Sigmoid colon (tissue), 7 donors: Measurements from ENCODE around the gene MRC1. TPM values are rescaled to one million over a fixed set of nuclear protein-coding genes. Genes with fewer than 3 reads are reported as not detected.

Source experiments
- DNase-seq: peaks from one replicate; pipeline ENCODE4 v3.0.0-alpha.2; 2019
- H3K27ac ChIP-seq, 4 donors: fragments of 200-600 bp; sonication (generic); one replicate each; pipeline ENCODE4 v1.5.1; 2016 to 2019; ENCODE audit warnings: mild to moderate bottlenecking in 1 of 4
- H3K27me3 ChIP-seq, 3 donors: fragments of 200-600 bp; sonication (generic); one replicate each; pipeline ENCODE4 v1.5.1; 2019; ENCODE audit warnings: mild to moderate bottlenecking in 1 of 3
- H3K36me3 ChIP-seq, 4 donors: fragments of 200-600 bp; sonication (generic); one replicate each; pipeline ENCODE4 v1.5.1; 2016 to 2019
- H3K4me1 ChIP-seq, 4 donors: fragments of 200-600 bp; sonication (generic); one replicate each; pipeline ENCODE4 v1.5.1; 2017 to 2019
- H3K4me3 ChIP-seq, 4 donors: fragments of 200-600 bp; sonication (generic); one replicate each; pipeline ENCODE4 v1.5.1; 2017 to 2019; ENCODE audit warnings: mild to moderate bottlenecking in 2 of 4, moderate library complexity in 1 of 4
- H3K9me3 ChIP-seq, 4 donors: fragments of 200-600 bp in 3 of 4; sonication (generic) in 3 of 4; one replicate each; pipeline versions ENCODE4 v1.5.1 to v1.6.1; 2013 to 2019
- EP300 ChIP-seq, 4 donors: sonication (generic); formaldehyde crosslinking; IDR thresholded peaks; one replicate each; pipeline ENCODE4 v1.6.1; 2017; ENCODE audit warnings: antibody characterized with exemption in 4 of 4
- POLR2A ChIP-seq, 2 donors: fragments of 450-650 bp; IDR thresholded peaks; one replicate each; pipeline ENCODE4 v1.6.1; 2016; ENCODE audit warnings: antibody characterized with exemption in 2 of 2, mild to moderate bottlenecking in 2 of 2, moderate library complexity in 2 of 2
- POLR2AphosphoS5 ChIP-seq, 4 donors: sonication (generic); formaldehyde crosslinking; IDR thresholded peaks; one replicate each; pipeline ENCODE4 v1.6.1; 2017; ENCODE audit warnings: antibody characterized with exemption in 4 of 4
- WGBS, 2 donors: extraction: QIAGEN DNeasy Blood & Tissue Kit; methylation state at CpG; one replicate each; pipeline ENCODE4 v1.1.7; 2013; 5-methylcytosine and 5-hydroxymethylcytosine counted together
- intact Hi-C: fragments of 100-400 bp; cut with DNase I; formaldehyde crosslinking; loops from one replicate; pipeline ENCODE4 v1.15.1; 2023
- polyA plus RNA-seq, 3 donors: library from polyadenylated mRNA; stranded (reverse); fragments of 200-250 nt; gene quantifications; one replicate each; pipeline ENCODE4 v1.2.3, GENCODE V29; 2013
- total RNA-seq, 4 donors: library from RNA; depleted of rRNA; stranded (reverse); fragments of >200 nt; gene quantifications; one replicate each; pipeline ENCODE4 v1.1.0, GENCODE V29; 2016
- TF ChIP-seq, protein P1 (sequence below), 4 experiments: fragments of 450-650 bp in 3 of 4; fragments of 200-600 bp in 1 of 4; IDR thresholded peaks; one replicate each; pipeline ENCODE4 v1.5.1; 2016 to 2019; ENCODE audit warnings: antibody characterized with exemption in 4 of 4, mild to moderate bottlenecking in 3 of 4, moderate library complexity in 2 of 4
- donor health status: healthy with polysubstance abuse.
- donor health status: Bipolar disorder and iron deficiency.
- donor health status: healthy.

MRC1 gene
- total and polyA plus RNA-seq, 7 donors, result 5.4 to 71.7 (median 28.0) TPM

DNA sequence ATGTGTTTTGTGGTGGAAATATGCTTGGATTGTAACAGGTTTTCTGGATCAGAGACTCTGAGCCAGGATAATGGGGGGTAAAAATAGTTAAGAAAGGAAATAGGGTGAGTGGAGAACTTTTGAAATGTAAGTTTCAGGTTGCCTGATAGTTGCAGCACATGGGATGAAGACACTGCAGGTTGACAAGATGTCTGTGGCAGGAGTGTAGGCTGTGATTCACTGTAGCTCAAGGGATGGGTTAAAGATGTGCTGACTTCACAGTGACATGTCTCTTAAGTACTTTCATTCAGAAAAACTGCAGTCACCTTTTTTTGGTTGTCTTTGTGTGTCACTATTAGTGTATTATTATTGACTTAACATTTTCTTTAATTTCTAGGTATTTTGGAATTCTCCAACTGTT lies 79.0 kb downstream of the MRC1 start:
- no peaks in the 10 kb centered on the region for H3K36me3 ChIP-seq
- intact Hi-C loops, result no loop called here
- H3K27me3 ChIP-seq, result no peaks in the 10 kb centered on the region

DNA sequence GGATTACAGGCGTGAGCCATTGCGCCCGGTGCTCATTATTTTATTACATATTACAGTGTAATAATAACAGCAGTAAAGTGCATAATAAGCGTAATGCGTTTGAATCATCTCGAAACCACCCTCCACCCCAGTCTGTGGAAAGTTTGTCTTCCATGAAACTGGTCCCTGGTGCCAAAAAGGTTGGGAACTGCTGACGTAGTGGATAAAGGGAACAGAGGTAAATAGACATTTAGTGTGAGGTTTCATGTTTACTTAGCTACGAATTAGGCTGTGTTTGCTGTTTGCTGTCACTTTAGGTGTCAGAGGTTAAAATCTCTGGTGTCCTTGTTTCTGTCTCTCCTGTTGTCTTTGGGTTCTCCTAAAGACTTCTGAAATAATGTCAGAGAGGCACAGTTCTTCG lies 82.3 kb downstream of the MRC1 start:
- WGBS, 2 donors, result 57 to 80% methylated on average over 9 of the region's 9 CpGs
- intact Hi-C loops, result no loop called here
- no peaks in the 10 kb centered on the region for H3K27me3 ChIP-seq
- no peaks in the 10 kb centered on the region for H3K4me1 ChIP-seq
- TF ChIP-seq, protein P1, sequence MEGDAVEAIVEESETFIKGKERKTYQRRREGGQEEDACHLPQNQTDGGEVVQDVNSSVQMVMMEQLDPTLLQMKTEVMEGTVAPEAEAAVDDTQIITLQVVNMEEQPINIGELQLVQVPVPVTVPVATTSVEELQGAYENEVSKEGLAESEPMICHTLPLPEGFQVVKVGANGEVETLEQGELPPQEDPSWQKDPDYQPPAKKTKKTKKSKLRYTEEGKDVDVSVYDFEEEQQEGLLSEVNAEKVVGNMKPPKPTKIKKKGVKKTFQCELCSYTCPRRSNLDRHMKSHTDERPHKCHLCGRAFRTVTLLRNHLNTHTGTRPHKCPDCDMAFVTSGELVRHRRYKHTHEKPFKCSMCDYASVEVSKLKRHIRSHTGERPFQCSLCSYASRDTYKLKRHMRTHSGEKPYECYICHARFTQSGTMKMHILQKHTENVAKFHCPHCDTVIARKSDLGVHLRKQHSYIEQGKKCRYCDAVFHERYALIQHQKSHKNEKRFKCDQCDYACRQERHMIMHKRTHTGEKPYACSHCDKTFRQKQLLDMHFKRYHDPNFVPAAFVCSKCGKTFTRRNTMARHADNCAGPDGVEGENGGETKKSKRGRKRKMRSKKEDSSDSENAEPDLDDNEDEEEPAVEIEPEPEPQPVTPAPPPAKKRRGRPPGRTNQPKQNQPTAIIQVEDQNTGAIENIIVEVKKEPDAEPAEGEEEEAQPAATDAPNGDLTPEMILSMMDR (IDR thresholded peaks at IDR 0.05), result no peak
- TF ChIP-seq POLR2AphosphoS5 (IDR thresholded peaks at IDR 0.05) (no peak), EP300 (IDR thresholded peaks at IDR 0.05) (no peak), POLR2A (IDR thresholded peaks at IDR 0.05) (no peak)
- H3K36me3 ChIP-seq, result no peaks in the 10 kb centered on the region
- no peaks in the 10 kb centered on the region for H3K9me3 ChIP-seq
- H3K27ac ChIP-seq, result no peak overlapping the region
- DNase-seq, result no peak
- H3K4me3 ChIP-seq, result no peak overlapping the region

More for the DNA sequence above, 79.0 kb downstream of the MRC1 start:
- Histone ChIP-seq H3K9me3 (no peaks in the 10 kb centered on the region), H3K4me3 (no peak overlapping the region), H3K27ac (no peak overlapping the region), H3K4me1 (no peaks in the 10 kb centered on the region)
- TF ChIP-seq EP300 (IDR thresholded peaks at IDR 0.05) (no peak), POLR2AphosphoS5 (IDR thresholded peaks at IDR 0.05) (no peak), POLR2A (IDR thresholded peaks at IDR 0.05) (no peak)
- TF ChIP-seq, protein P1 (IDR thresholded peaks at IDR 0.05), result no peak
- DNase-seq, result no peak

DNA sequence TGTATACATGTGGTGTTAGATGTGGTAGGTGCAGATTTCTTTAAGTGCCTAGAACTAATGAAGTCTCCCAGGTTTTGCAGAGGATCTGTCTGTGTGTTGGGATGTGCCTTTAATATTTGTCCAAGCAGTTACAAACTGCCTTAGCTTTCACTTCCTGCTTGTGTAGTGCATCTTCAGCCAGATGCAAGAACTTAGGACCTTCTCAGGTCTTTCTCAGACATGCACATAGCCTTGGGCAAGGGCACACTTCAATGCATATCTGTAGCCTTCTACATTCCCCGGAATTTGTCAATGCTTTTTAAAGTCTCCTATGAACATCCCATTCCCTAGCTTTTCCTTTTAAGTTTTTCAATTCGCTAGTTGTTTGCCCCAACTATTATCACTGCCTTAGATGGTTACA lies 95.4 kb downstream of the MRC1 start:
- H3K27me3 ChIP-seq, result no peaks in the 10 kb centered on the region
- H3K36me3 ChIP-seq, result no peaks in the 10 kb centered on the region
- no peak overlapping the region for H3K27ac ChIP-seq
- H3K4me3 ChIP-seq, result no peak overlapping the region
- no peak for DNase-seq
- intact Hi-C loops, result no loop called here
- no peak for TF ChIP-seq EP300 (IDR thresholded peaks at IDR 0.05)
- TF ChIP-seq POLR2A (IDR thresholded peaks at IDR 0.05), result no peak
- TF ChIP-seq, protein P1 (IDR thresholded peaks at IDR 0.05), result no peak
- no peak for TF ChIP-seq POLR2AphosphoS5 (IDR thresholded peaks at IDR 0.05)
- no peaks in the 10 kb centered on the region for H3K4me1 ChIP-seq
- 93% methylated on average over 2 of the region's 2 CpGs for WGBS, 2 donors
- H3K9me3 ChIP-seq, result no peaks in the 10 kb centered on the region

DNA sequence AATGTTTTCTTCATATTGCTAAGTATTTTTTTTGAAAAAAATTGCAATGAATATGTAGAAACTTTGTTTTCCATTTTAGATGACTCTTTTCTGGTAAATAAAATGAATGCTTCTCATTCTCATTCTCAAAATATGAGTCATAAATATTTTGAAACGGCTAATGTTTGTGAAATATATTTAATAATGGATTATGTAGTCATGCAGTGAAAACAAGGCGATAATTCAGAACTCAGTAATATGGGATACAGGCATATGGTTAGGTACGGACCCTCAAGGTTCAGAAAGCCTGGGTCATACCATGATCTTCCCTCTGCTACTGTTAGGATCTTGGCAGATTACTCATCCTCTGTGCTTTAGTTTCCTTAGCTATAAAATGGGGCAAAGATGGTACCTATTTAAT lies 96.3 kb downstream of the MRC1 start:
- H3K4me3 ChIP-seq, result no peak overlapping the region
- TF ChIP-seq POLR2A (IDR thresholded peaks at IDR 0.05) (no peak), EP300 (IDR thresholded peaks at IDR 0.05) (no peak), POLR2AphosphoS5 (IDR thresholded peaks at IDR 0.05) (no peak)
- TF ChIP-seq, protein P1 (IDR thresholded peaks at IDR 0.05), result no peak
- H3K4me1 ChIP-seq, result peaks cover 0 to 6% (median 0%) of the 10 kb centered on the region in 4 donors
- H3K9me3 ChIP-seq, result no peaks in the 10 kb centered on the region
- intact Hi-C loops, result loop anchor here (5.0 kb wide), 1 partner anchor 58 kb away; no protein-coding TSS in a partner anchor
- WGBS, 2 donors, result 80 to 87% methylated on average over 3 of the region's 3 CpGs
- H3K27me3 ChIP-seq, result no peaks in the 10 kb centered on the region
- H3K27ac ChIP-seq, result no peak overlapping the region
- no peak for DNase-seq
- H3K36me3 ChIP-seq, result no peaks in the 10 kb centered on the region

DNA sequence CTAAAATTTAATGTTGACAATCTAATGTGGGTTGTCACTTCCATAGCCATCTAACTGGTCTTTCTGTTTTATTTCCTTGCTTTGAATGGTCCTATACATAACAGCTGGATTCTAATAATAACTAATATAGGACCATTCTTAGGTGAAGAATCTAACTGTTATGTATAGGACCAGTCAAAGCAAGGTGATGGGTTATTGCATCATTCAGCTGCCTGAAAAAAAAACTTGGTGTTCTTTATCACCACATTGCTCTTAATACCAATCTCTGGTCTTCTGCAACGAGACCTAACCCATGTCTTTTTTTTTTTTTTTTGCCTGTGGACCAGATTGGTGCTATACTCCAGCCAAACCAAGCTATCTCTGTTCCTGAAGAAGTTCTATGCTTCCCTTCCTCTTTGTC lies 96.9 kb downstream of the MRC1 start:
- no peak for DNase-seq
- Histone ChIP-seq H3K36me3 (no peaks in the 10 kb centered on the region), H3K9me3 (no peaks in the 10 kb centered on the region), H3K27me3 (no peaks in the 10 kb centered on the region), H3K4me1 (peaks cover 0 to 11% (median 0%) of the 10 kb centered on the region in 4 donors), H3K4me3 (no peak overlapping the region), H3K27ac (no peak overlapping the region)
- TF ChIP-seq, protein P1 (IDR thresholded peaks at IDR 0.05), result no peak
- no peak for TF ChIP-seq POLR2AphosphoS5 (IDR thresholded peaks at IDR 0.05)
- TF ChIP-seq POLR2A (IDR thresholded peaks at IDR 0.05), result no peak
- TF ChIP-seq EP300 (IDR thresholded peaks at IDR 0.05), result no peak
- WGBS, 2 donors, result 66 to 76% methylated on average over 1 of the region's 1 CpG
- intact Hi-C loops, result loop anchor here (5.0 kb wide), 1 partner anchor 59 kb away; no protein-coding TSS in a partner anchor
